22Rv1 (cell line): ENCODE measurements around the gene C2orf42.

Experiments used
- H3K27ac ChIP-seq: fragments of 450-650 bp; 2 replicates; pipeline ENCODE4 v1.5.1; 2017
- ZFX ChIP-seq: fragments of 450-650 bp; IDR thresholded peaks from 2 replicates; pipeline ENCODE4 v1.6.1; 2017; ENCODE audit warnings: antibody characterized with exemption, borderline replicate concordance
- TF ChIP-seq, protein P1 (sequence below): fragments of 450-650 bp; IDR thresholded peaks from 2 replicates; pipeline ENCODE4 v1.5.1; 2017; ENCODE audit warnings: mild to moderate bottlenecking

C2orf42 gene

DNA sequence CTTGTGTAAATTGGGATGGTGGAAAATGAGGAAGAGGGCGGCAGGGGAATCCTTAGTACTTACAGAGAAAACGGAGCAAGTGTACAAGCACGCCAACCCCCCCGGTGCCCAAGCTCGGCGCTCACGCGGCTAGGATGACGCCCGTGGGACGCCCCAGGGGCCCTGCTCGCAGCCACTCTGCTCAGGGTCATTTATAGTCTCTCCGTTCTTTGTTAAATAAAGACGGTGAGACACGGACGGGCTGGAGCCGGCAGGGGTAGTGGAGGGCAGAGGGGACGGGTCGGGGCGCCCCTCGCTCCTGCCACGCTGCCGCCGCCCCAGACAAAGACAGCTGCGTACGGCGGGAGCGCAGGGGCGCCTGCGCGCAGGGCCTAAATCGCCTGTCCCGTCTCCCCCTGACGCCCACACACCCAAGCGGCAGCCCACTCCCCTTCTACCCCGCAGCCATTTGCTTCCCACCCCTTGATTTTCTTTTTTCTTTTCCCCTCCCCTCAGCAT is 65.8 kb downstream of the C2orf42 start:
- TF ChIP-seq, protein P1, sequence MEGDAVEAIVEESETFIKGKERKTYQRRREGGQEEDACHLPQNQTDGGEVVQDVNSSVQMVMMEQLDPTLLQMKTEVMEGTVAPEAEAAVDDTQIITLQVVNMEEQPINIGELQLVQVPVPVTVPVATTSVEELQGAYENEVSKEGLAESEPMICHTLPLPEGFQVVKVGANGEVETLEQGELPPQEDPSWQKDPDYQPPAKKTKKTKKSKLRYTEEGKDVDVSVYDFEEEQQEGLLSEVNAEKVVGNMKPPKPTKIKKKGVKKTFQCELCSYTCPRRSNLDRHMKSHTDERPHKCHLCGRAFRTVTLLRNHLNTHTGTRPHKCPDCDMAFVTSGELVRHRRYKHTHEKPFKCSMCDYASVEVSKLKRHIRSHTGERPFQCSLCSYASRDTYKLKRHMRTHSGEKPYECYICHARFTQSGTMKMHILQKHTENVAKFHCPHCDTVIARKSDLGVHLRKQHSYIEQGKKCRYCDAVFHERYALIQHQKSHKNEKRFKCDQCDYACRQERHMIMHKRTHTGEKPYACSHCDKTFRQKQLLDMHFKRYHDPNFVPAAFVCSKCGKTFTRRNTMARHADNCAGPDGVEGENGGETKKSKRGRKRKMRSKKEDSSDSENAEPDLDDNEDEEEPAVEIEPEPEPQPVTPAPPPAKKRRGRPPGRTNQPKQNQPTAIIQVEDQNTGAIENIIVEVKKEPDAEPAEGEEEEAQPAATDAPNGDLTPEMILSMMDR = no peak
- no peak for TF ChIP-seq ZFX

GRCh38 chr2:70123829-70124116 is 67.0 kb downstream of the C2orf42 start:
- TF ChIP-seq ZFX = no peak
- TF ChIP-seq, protein P1 = no peak
- peak overlapping the region; percentile 83 for H3K27ac ChIP-seq

More for the DNA sequence above, 65.8 kb downstream of the C2orf42 start:
- H3K27ac ChIP-seq = peak overlapping the region; percentile 83

DNA sequence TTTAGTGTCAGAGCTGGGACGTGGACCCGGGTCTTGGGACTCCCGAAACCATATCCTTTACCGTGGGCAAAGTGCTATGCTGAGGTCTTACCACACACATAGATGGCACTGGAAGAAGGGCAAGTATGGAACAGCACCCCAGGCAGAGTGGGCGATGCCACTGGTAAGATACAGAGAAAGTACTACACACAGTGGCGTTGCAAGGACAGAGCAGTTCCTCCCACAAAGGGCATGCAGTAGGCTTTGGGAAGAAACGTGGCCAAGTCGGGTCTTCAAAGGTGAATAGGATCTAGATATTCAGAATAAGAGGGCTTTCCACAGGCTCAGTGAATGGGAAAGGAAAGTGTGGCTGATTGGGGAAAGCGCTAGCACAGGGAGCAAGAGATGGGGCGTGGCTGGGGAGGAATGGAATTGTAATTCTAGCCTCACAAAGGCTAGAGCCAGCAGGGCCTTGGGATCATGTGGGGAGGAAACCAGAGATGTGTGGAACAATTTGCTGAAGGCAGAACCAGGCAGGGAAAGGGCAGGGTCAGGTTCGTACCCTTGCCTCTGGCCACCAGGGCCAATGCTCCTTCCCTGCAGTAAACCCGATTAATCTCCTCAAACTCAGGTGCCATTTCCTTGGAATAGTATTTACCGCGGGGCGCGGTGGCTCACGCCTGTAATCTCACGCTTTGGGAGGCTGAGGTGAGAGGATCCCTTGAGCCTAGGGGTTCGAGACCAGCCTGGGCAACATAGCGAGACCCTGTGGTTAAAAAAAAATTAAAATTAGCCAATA is 67.6 kb downstream of the C2orf42 start:
- peak overlapping the region; percentile 83 for H3K27ac ChIP-seq
- TF ChIP-seq, protein P1 = no peak
- no peak for TF ChIP-seq ZFX

DNA sequence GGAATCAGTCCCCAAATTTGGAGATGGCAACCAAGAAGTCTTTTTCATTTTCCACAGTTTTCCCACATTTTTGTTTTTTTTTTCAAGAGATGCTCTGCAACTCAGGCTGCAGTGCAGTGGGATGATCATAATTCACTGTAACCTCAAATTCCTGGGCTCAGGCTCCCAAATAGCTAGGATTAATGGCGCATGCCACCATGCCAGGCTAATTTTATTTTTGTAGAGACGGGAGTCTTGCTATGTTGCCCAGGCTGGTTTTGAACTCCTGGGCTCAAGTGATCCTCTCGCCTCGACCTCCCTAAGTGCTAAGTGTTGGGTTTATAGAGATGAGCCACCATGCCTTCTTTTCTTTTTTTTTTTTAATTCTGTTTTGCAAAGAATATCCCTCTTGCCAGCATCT is 68.3 kb downstream of the C2orf42 start:
- no peak overlapping the region for H3K27ac ChIP-seq
- TF ChIP-seq, protein P1 = no peak
- TF ChIP-seq ZFX = no peak

GRCh38 chr2:70121627-70122372 is 69.0 kb downstream of the C2orf42 start:
- H3K27ac ChIP-seq = no peak overlapping the region
- TF ChIP-seq, protein P1 = no peak
- TF ChIP-seq ZFX = no peak

- H3K27ac ChIP-seq = no peak overlapping the region
- TF ChIP-seq ZFX = no peak
- TF ChIP-seq, protein P1 = no peak
Observed at GRCh38 chr2:70118798-70119454, 71.9 kb downstream of the C2orf42 start.
